ENCODE data around the gene RANBP1.

Gene RANBP1

DNA sequence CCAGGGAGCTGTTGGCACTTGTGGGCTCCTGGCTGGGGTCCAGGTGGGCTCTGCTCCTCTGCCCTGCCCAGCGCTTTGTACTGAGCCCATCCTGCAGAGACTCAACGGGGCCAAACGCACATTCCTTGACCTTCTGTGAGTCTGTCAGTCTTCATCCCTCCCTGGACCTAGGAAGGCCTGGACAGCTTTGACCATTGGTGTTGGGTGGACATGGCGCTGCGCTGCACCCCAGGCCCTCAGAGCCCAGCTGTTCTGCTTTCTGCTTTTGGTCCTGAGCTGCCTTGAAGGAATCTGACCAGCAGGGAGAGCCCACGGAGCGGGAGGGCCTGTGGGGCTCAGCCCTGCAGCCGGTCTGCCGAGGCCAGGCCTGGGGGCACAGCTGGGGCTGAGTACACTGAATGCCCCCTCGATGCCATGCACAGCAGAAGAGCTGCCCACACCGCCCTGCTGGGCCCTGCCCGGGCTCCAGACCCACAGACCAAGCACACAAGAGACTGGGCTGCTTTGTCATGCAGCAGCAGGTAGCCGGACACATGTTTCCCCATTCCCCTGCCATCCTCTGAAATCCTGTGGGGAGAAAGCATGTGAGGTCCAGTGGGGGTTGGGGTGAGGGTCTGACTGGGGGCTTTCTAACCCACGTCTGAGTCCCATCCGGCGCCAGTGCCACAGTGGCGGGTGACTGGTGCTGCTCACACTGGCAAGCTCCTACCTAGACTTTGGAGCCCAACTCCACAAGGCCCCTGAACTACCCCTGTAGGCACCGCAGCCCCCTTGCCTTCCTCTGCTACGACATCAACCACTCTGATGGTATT lies 59.1 kb downstream of the RANBP1 start:
- no peak for DNase-seq (ENCODE audit: low spot score)

DNA sequence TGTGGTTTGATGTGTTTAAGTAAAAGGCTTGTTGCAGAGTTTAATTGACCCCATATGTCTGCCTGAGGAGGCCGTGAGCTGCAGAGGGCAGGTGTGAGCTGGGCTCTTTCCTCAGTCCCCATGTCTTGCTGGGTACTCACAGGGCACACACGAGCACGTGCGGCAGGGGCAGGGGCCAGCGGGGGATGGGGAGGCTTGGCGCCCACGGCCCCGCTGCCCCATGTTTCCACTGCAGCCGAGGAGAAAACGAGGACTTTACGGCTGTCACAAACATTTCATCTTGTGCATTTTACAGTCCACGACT lies 59.6 kb downstream of the RANBP1 start:
- DNase-seq (ENCODE audit: low spot score) = no peak

DNA sequence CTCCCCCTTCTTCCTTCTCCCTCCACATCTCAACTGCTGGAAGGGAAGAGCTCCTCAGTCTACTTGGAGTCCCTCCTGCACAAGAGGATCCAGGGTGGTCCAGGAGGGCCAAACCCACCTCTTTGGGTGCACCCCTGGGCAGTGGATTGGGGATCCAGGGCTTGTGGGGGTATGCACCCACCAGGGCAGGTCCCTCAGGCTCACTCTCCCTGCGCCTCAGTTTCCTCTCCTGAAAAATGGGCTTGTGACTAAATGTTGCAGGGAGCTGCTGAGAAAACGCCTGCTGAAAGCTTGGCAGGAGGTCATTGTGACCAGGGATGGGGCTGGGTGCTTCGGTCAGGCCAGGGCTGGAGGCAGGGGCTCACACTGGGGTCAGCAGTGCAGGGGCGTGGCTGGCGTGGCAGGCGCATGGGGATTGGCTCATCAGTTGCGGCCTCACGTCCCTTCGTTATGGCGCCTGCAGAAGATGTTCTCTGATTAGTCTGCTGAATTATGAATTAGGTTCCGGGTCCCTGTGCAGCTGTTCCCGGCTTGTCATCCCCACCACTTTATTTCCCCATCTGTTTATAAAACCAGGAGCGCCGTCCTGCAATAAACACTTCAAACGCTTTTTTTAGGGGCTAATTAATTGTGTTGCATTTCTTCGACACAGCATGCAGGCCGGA lies 60.6 kb downstream of the RANBP1 start:
- DNase-seq (ENCODE audit: low spot score) = no peak

All from activated CD4-positive, alpha-beta T cell treated with anti-CD3 and anti-CD28 coated beads, Interleukin-2, Interleukin-4, amounts not matched to agents 100 ng/mL and 50 ng/mL, durations not matched to agents 16 hours and 8 hours (primary cell).